Measurements from ENCODE around the gene SMIM38.

Gene SMIM38

DNA sequence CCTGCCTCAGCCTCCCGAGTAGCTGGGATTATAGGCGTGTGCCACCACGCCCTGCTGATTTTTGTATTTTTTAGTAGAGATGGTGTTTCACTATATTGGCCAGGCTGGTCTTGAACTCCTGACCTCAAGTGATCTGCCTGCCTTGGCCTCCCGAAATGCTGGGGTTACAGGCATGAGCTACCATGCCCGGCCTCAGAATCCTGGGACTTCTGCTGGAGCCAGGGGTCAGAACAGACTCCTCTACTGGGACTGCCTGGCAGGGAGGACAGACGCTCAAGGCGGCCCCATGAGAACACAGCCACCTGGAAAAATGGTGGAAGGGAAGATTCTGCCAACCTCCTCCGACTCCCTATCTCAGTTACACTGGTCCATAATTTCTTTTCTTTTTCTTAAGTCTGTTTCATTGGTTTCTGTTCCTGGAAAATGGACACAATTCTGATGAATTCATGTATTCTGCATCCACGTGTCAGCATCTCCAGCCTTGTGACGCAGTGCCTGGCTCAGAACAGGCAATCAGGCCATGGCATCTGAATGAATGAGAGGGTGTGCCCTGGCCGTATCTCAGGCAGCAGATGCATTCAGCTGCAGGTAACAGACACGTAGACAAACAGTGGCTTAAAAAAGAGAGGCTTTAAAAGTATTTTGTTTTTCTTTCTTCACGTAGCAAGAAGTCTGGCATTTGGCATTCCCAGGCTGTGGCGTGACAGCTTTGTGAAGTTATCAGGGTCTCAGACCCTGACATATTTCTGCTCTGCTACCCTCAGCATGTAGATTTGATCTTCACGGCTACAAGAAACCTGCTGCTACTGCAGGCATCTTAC lies 4.8 kb downstream of the SMIM38 start:
- Histone ChIP-seq H3K27me3 (ENCODE audit: insufficient read depth, low read length, poor library complexity) (peaks cover 4% of the 10 kb centered on the region), H3K4me1 (ENCODE audit: insufficient read depth, low read length) (no peaks in the 10 kb centered on the region), H3K79me2 (ENCODE audit: insufficient read depth, low read length) (no peaks in the 10 kb centered on the region), H2AFZ (ENCODE audit: low read depth, low read length) (no peak overlapping the region), H3K9ac (ENCODE audit: low read depth, low read length) (no peak overlapping the region), H4K20me1 (ENCODE audit: insufficient read depth, low read length) (no peaks in the 10 kb centered on the region), H3K4me3 (ENCODE audit: low read depth in 1 of 2, low read length in 2 of 2) (no peak overlapping the region), H3K9me3 (ENCODE audit: insufficient read depth, low read length, severe bottlenecking) (no peaks in the 10 kb centered on the region), H3K4me2 (ENCODE audit: insufficient read depth, low read length) (no peak overlapping the region), H3K36me3 (ENCODE audit: insufficient read depth, low read length) (no peaks in the 10 kb centered on the region), H3K27ac (ENCODE audit: low read length) (no peak overlapping the region)
- ATAC-seq (ENCODE audit: insufficient read depth, low read depth): no peak
- DNase-seq: no peak
- TF ChIP-seq EZH2 (IDR thresholded peaks at IDR 0.05; ENCODE audit: borderline replicate concordance, low read depth, low read length, severe bottlenecking): no peak
- TF ChIP-seq, protein P1, sequence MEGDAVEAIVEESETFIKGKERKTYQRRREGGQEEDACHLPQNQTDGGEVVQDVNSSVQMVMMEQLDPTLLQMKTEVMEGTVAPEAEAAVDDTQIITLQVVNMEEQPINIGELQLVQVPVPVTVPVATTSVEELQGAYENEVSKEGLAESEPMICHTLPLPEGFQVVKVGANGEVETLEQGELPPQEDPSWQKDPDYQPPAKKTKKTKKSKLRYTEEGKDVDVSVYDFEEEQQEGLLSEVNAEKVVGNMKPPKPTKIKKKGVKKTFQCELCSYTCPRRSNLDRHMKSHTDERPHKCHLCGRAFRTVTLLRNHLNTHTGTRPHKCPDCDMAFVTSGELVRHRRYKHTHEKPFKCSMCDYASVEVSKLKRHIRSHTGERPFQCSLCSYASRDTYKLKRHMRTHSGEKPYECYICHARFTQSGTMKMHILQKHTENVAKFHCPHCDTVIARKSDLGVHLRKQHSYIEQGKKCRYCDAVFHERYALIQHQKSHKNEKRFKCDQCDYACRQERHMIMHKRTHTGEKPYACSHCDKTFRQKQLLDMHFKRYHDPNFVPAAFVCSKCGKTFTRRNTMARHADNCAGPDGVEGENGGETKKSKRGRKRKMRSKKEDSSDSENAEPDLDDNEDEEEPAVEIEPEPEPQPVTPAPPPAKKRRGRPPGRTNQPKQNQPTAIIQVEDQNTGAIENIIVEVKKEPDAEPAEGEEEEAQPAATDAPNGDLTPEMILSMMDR (IDR thresholded peaks at IDR 0.05; ENCODE audit: borderline replicate concordance, extremely low read depth, low read length, poor library complexity, severe bottlenecking): no peak

DNA sequence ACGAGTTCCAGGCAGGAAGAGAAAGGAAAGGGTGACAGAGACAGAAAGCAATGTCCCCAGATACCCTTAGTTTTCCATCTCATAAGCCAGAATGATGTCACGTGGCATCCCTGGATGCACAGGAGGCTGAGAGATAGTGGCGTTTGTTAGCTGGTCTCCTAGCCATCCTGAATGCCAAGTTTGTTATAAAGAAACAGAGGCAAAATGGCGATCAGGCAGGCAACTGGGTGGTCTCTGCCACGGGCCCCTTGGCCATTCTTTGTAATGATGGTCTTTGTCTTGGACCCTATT lies 5.3 kb downstream of the SMIM38 start:
- ATAC-seq (ENCODE audit: insufficient read depth, low read depth) (no peak), DNase-seq (no peak)
- Histone ChIP-seq H3K27ac (ENCODE audit: low read length) (no peak overlapping the region), H3K79me2 (ENCODE audit: insufficient read depth, low read length) (no peaks in the 10 kb centered on the region), H3K36me3 (ENCODE audit: insufficient read depth, low read length) (no peaks in the 10 kb centered on the region), H3K4me1 (ENCODE audit: insufficient read depth, low read length) (no peaks in the 10 kb centered on the region), H4K20me1 (ENCODE audit: insufficient read depth, low read length) (no peaks in the 10 kb centered on the region), H3K9ac (ENCODE audit: low read depth, low read length) (no peak overlapping the region), H3K9me3 (ENCODE audit: insufficient read depth, low read length, severe bottlenecking) (no peaks in the 10 kb centered on the region), H3K27me3 (ENCODE audit: insufficient read depth, low read length, poor library complexity) (peaks cover 4% of the 10 kb centered on the region), H3K4me2 (ENCODE audit: insufficient read depth, low read length) (no peak overlapping the region), H2AFZ (ENCODE audit: low read depth, low read length) (no peak overlapping the region), H3K4me3 (ENCODE audit: low read depth in 1 of 2, low read length in 2 of 2) (no peak overlapping the region)
- TF ChIP-seq, protein P1 (IDR thresholded peaks at IDR 0.05; ENCODE audit: borderline replicate concordance, extremely low read depth, low read length, poor library complexity, severe bottlenecking): no peak
- no peak for TF ChIP-seq EZH2 (IDR thresholded peaks at IDR 0.05; ENCODE audit: borderline replicate concordance, low read depth, low read length, severe bottlenecking)

DNA sequence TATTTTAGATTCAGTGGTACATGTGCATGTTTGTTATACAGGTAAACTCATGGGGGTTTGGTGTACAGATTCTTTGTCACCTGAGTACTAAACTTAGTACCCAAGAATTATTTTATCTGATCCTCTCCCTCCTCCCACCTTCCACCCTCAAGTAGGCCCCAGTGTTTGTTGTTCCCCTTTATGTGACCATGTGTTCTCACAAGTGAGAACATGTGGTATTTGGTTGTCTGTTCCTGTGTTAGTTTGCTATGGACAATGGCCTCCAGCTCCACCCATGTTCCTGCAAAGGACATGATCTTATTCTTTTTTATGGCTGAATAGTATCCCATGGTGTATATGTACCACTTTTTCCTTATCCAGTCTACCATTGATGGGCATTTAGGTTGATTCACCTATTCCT lies 6.8 kb downstream of the SMIM38 start:
- Histone ChIP-seq H3K4me1 (ENCODE audit: insufficient read depth, low read length) (no peaks in the 10 kb centered on the region), H2AFZ (ENCODE audit: low read depth, low read length) (no peak overlapping the region), H3K27ac (ENCODE audit: low read length) (no peak overlapping the region), H3K36me3 (ENCODE audit: insufficient read depth, low read length) (no peaks in the 10 kb centered on the region), H3K4me3 (ENCODE audit: low read depth in 1 of 2, low read length in 2 of 2) (no peak overlapping the region), H4K20me1 (ENCODE audit: insufficient read depth, low read length) (no peaks in the 10 kb centered on the region), H3K9me3 (ENCODE audit: insufficient read depth, low read length, severe bottlenecking) (no peaks in the 10 kb centered on the region), H3K27me3 (ENCODE audit: insufficient read depth, low read length, poor library complexity) (peaks cover 4% of the 10 kb centered on the region), H3K79me2 (ENCODE audit: insufficient read depth, low read length) (no peaks in the 10 kb centered on the region), H3K9ac (ENCODE audit: low read depth, low read length) (no peak overlapping the region), H3K4me2 (ENCODE audit: insufficient read depth, low read length) (no peak overlapping the region)
- DNase-seq: no peak
- no peak for ATAC-seq (ENCODE audit: insufficient read depth, low read depth)
- no peak for TF ChIP-seq EZH2 (IDR thresholded peaks at IDR 0.05; ENCODE audit: borderline replicate concordance, low read depth, low read length, severe bottlenecking)
- TF ChIP-seq, protein P1 (IDR thresholded peaks at IDR 0.05; ENCODE audit: borderline replicate concordance, extremely low read depth, low read length, poor library complexity, severe bottlenecking): no peak

Measured in DND-41 (cell line).